GM12878 (cell line): ENCODE data around the gene TMEM186. TPM values are rescaled to one million over a fixed set of nuclear protein-coding genes. Genes with fewer than 3 reads are reported as not detected.

Experiments
- ATAC-seq: fragments of 200-7000 bp; cut with Tn5 transposase; 3 replicates; pipeline ENCODE4 v1.9.1; 2020; ENCODE audit warnings: mild to moderate bottlenecking, moderate library complexity
- Bru-seq: library from RNA; stranded (reverse); fragments of 400-500 nt; gene quantifications from one replicate; lab custom pipeline; 2021; lab: Mats Ljungman, UMichigan
- BruChase-seq, 2 experiments: library from RNA; stranded (reverse); fragments of 400-500 nt; gene quantifications; one replicate each; lab custom pipeline; 2021; lab: Mats Ljungman, UMichigan
- BruUV-seq: library from RNA; stranded (reverse); fragments of 400-500 nt; replicated peaks from 2 replicates; lab custom pipeline; 2021; lab: Mats Ljungman, UMichigan
- CTCF ChIA-PET: fragments of 300-600 bp; sonication (Branson Sonifier 250); formaldehyde crosslinking; extraction: SDS; loops from one replicate; lab custom pipeline; 2021; ENCODE audit warnings: inconsistent platforms; lab: Yijun Ruan, JAX
- POLR2A ChIA-PET: fragments of 350-600 bp; formaldehyde crosslinking; extraction: SDS; loops from one replicate; lab custom pipeline; 2021; ENCODE audit warnings: inconsistent platforms; lab: Charles Lee
- RAD21 ChIA-PET: fragments of 300-600 bp; sonication (Branson Sonifier 250); formaldehyde crosslinking; loops from one replicate; lab custom pipeline; 2023; ENCODE audit warnings: antibody characterized with exemption; ENCODE audit not compliant: unreplicated experiment; lab: Charles Lee
- SMC1A ChIA-PET: fragments of 300-600 bp; sonication (Branson Sonifier 250); formaldehyde crosslinking; loops from one replicate; lab custom pipeline; 2023; ENCODE audit not compliant: unreplicated experiment, uncharacterized antibody; lab: Charles Lee
- DNase-seq: peaks from one replicate; pipeline ENCODE4 v3.0.0-alpha.2; 2011; ENCODE audit warnings: low read depth, low spot score
- FAIRE-seq: peaks from 3 replicates; lab custom pipeline; 2011; peaks lifted over from hg19 to GRCh38; lab: Jason Lieb, UNC
- H2AFZ ChIP-seq: 2 replicates; pipeline ENCODE4 v1.6.0; 2011; ENCODE audit warnings: low read depth, low read length, control low read depth; ENCODE audit not compliant: control insufficient read depth
- H3K27ac ChIP-seq: 2 replicates; pipeline ENCODE4 v1.5.1; 2011; ENCODE audit warnings: control low read depth; ENCODE audit not compliant: control insufficient read depth, insufficient read depth
- H3K27me3 ChIP-seq, 2 experiments: replicated peaks in 1 of 2; 2 replicates each; pipeline versions ENCODE4 v1.6.0 to v1.6.1; 2011; ENCODE audit warnings: low read length in 1 of 2; ENCODE audit not compliant: control insufficient read depth in 2 of 2, insufficient read depth in 2 of 2
- H3K36me3 ChIP-seq, 2 experiments: 2 replicates each; pipeline ENCODE4 v1.5.1; 2011; ENCODE audit warnings: low read length in 1 of 2; ENCODE audit not compliant: control insufficient read depth in 2 of 2, insufficient read depth in 2 of 2
- H3K4me1 ChIP-seq: 2 replicates; pipeline ENCODE4 v1.6.1; 2011; ENCODE audit warnings: mild to moderate bottlenecking, low read length, moderate library complexity, mixed read lengths; ENCODE audit not compliant: control insufficient read depth, insufficient read depth
- H3K4me2 ChIP-seq: 2 replicates; pipeline ENCODE4 v1.6.0; 2011; ENCODE audit warnings: control low read depth; ENCODE audit not compliant: control insufficient read depth, insufficient read depth
- H3K4me3 ChIP-seq: fragments of 200-600 bp; sonication (generic); 2 replicates; pipeline ENCODE4 v1.5.1; 2016
- H3K79me2 ChIP-seq: 2 replicates; pipeline ENCODE4 v1.6.0; 2011; ENCODE audit warnings: low read length; ENCODE audit not compliant: control insufficient read depth, insufficient read depth
- H3K9ac ChIP-seq: 2 replicates; pipeline ENCODE4 v1.8.0; 2011; ENCODE audit warnings: low read length, control low read depth, mixed read lengths; ENCODE audit not compliant: control insufficient read depth, insufficient read depth
- H3K9me3 ChIP-seq: replicated peaks from 3 replicates; pipeline ENCODE4 v1.5.1; 2011; ENCODE audit warnings: mild to moderate bottlenecking, low read length; ENCODE audit not compliant: control insufficient read depth, insufficient read depth
- H4K20me1 ChIP-seq: 2 replicates; pipeline ENCODE4 v1.6.0; 2011; ENCODE audit not compliant: control insufficient read depth, insufficient read depth
- BMI1 ChIP-seq: fragments of 450-650 bp; IDR thresholded peaks from 2 replicates; pipeline ENCODE4 v1.6.1; 2016; ENCODE audit warnings: mild to moderate bottlenecking, moderate library complexity, borderline replicate concordance
- CUX1 ChIP-seq: IDR thresholded peaks from 2 replicates; pipeline ENCODE4 v1.6.1; 2012; ENCODE audit warnings: improper control_type of control experiment, low read depth, low read length; ENCODE audit not compliant: insufficient replicate concordance
- NRF1 ChIP-seq: conservative IDR thresholded peaks from 2 replicates; pipeline ENCODE4 v1.6.1; 2011; ENCODE audit warnings: mild to moderate bottlenecking, low read depth, low read length, improper control_type of control experiment
- SRF ChIP-seq, 2 experiments: IDR thresholded peaks; 2 replicates each; pipeline ENCODE4 v1.6.1; 2011; ENCODE audit warnings: low read depth in 2 of 2, low read length in 2 of 2, mild to moderate bottlenecking in 1 of 2, moderate library complexity in 1 of 2
- STAT1 ChIP-seq: fragments of 450-650 bp; conservative IDR thresholded peaks from 2 replicates; pipeline ENCODE4 v1.6.1; 2014; ENCODE audit warnings: antibody characterized with exemption, mild to moderate bottlenecking
- WGBS: methylation state at CpG from one replicate; pipeline ENCODE4 v1.1.6; 2016; ENCODE audit warnings: low lambda C conversion rate; ENCODE audit not compliant: insufficient replicate concordance, insufficient coverage; ENCODE audit errors: missing lambda C conversion rate; 5-methylcytosine and 5-hydroxymethylcytosine counted together
- in situ Hi-C: fragments of 300-500 bp; cut with MboI; formaldehyde crosslinking; loops from 9 replicates; pipeline ENCODE4 v1.14.3; 2018; ENCODE audit warnings: mixed read lengths
- intact Hi-C: fragments of 100-400 bp; cut with micrococcal nuclease; formaldehyde crosslinking; loops from one replicate; pipeline ENCODE4 v1.14.2; 2022; ENCODE audit not compliant: unreplicated experiment
- long read RNA-seq, 2 experiments: library from polyadenylated mRNA; unstranded; transcript quantifications; one replicate each; pipeline ENCODE4 v2.0.0, GENCODE V29; 2019 to 2020
- polyA minus RNA-seq, 3 experiments: library from RNA; depleted of rRNA, polyadenylated mRNA; stranded (reverse); fragments of >200 nt; gene quantifications; 2 replicates each; pipeline ENCODE4 v1.2.3, GENCODE V29; 2011
- polyA plus RNA-seq, 11 experiments: library from polyadenylated mRNA; depleted of rRNA in 4 of 11; unstranded in 6 of 11; stranded (reverse) in 5 of 11; fragments of >200 nt; fragmentation: Nextera tagmentation in 4 of 11; fragmentation: Illumina TruSeq in 1 of 11; extraction: Ambion mirVana in 4 of 11; extraction: Trizol in 1 of 11; gene quantifications; 1 replicate in 1 of 11; 2 replicates in 10 of 11; pipeline versions ENCODE4 v1.2.1 to v1.2.3, GENCODE V29; 2011 to 2016; ENCODE audit warnings: inconsistent platforms in 2 of 11, missing spikeins in 2 of 11, low read depth in 1 of 11
- total RNA-seq, 4 experiments: library from RNA; depleted of rRNA in 3 of 4; stranded (reverse); fragments of >200 nt in 3 of 4; fragmentation: Illumina TruSeq in 1 of 4; extraction: Trizol in 1 of 4; gene quantifications; 2 replicates each; pipeline versions ENCODE4 v1.2.1 to v1.2.3, GENCODE V29; 2013 to 2021
- TF ChIP-seq, protein P1 (sequence below): fragments of 450-650 bp; IDR thresholded peaks from 2 replicates; pipeline ENCODE4 v1.6.1; 2017; ENCODE audit warnings: mild to moderate bottlenecking, moderate library complexity

Gene TMEM186
- 6.7 and 7.6 TPM in 2 replicates for total RNA-seq (2013; cell fraction: nucleolus; rRNA removed)
- total RNA-seq (2014; rRNA removed) (9.0 and 10.6 TPM in 2 replicates), total RNA-seq (2014; rRNA removed; fragmentation: Illumina TruSeq; extraction: Trizol) (11.9 and 13.0 TPM in 2 replicates), total RNA-seq (2021) (15.8 and 16.9 TPM in 2 replicates), polyA plus RNA-seq (2011; rRNA removed) (12.8 and 15.8 TPM in 2 replicates), polyA plus RNA-seq (2014; fragmentation: Illumina TruSeq; extraction: Trizol) (15.4 and 16.7 TPM in 2 replicates), polyA plus RNA-seq (2014; fragmentation: Nextera tagmentation; extraction: Ambion mirVana) (10 to 100 TPM; 27.3 to 28.9 TPM), polyA plus RNA-seq (2014; rRNA removed) (17.2 and 17.4 TPM in 2 replicates), polyA plus RNA-seq (2016; fragmentation: Nextera tagmentation; extraction: Ambion mirVana) (10 to 100 TPM; 23.3 to 28.1 TPM), polyA minus RNA-seq (2011; rRNA and poly(A)+ RNA removed) (8.1 and 13.8 TPM in 2 replicates), Bru-seq, nascent RNA (percentile 86 among the genes with signal in this experiment), BruChase-seq, experiment 1, labeled RNA remaining after a 6-hour chase (percentile 66 among the genes with signal in this experiment), BruChase-seq, experiment 2, labeled RNA remaining after a 2-hour chase (percentile 79 among the genes with signal in this experiment)
- 13.6 TPM for polyA plus RNA-seq (2011; ENCODE audit: low read depth)
- 16.4 and 17.9 TPM in 2 replicates for polyA plus RNA-seq (2011; cell fraction: cytosol; rRNA removed)
- polyA plus RNA-seq (2011; cell fraction: nucleus; rRNA removed) = 8.4 and 8.9 TPM in 2 replicates
- polyA plus RNA-seq (2012) = 13.8 and 14.3 TPM in 2 replicates
- polyA minus RNA-seq (2011; cell fraction: cytosol; rRNA and poly(A)+ RNA removed) = 2.5 and 2.7 TPM in 2 replicates
- 3.6 and 4.9 TPM in 2 replicates for polyA minus RNA-seq (2011; cell fraction: nucleus; rRNA and poly(A)+ RNA removed)
- long read RNA-seq, experiment 1, transcript TMEM186-201 (2 exons, 1,448 nt) = major isoform, 12 of 14 reads
- long read RNA-seq, experiment 1, partial matches to known transcripts = 0 of 14 reads
- long read RNA-seq, experiment 1, other reads (novel, unspliced or antisense) = 2 of 14 reads
- long read RNA-seq, experiment 2, transcript TMEM186-201 (2 exons, 1,448 nt) = major isoform, 31 of 37 reads
- long read RNA-seq, experiment 2, partial matches to known transcripts = 0 of 37 reads
- long read RNA-seq, experiment 2, other reads (novel, unspliced or antisense) = 6 of 37 reads

DNA sequence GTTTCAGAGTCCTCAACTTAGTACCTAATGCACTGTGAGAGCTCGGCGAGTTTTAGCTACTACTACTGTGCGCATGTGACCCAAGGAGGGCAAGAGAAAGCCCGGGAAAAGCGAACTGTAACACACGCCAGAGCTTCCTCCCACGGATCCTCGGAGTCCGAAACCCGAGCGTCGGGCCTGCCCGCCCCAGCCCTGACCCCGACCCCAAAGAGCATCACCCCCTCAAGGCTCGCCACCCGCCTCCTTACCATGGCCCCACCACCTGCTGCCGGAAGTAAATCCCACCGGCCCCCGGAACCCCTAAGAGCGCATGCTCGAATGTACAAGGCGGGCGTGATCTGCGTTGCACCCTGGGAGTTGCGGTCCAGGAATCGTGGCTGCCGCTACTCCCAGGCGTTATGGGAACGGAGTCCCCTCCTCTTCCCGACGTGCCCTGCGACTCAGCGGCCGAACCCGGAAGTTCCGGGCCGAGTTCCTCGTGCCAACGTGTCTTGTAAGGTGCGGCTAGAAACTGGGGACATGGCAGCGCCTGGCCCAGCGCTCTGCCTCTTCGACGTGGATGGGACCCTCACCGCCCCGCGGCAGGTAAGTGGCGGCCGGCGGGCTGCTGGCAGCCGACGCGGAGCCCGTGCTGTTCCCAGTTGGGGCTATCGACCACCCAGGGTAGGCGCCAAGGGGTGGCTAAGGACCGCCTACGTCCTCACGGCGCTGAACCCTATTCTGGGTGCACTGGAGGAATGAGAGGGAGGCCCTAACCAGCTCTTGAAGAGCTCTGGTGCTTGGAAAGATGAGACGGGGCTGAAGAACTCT, at the start of gene TMEM186, which contains the start of gene PMM2:
Gene TMEM186 (minus strand): TSS at position 276 of the 810 bp plus-strand sequence. CDS start 25 bp downstream, at position 251.
Gene PMM2 (plus strand): TSS at position 476 of the 810 bp plus-strand sequence. CDS start 44 bp downstream, at position 520.
- intact Hi-C loops (loop anchor here (1.0 to 5.0 kb wide), 5 partner anchors 71 to 335 kb away; partner anchors contain the start of gene HAPSTR1), in situ Hi-C loops (loop anchor here (5.0 kb wide), 1 partner anchor 135 kb away; no protein-coding TSS in a partner anchor)
- Histone ChIP-seq H3K9ac (peak within 1 kb of the TSS; percentile 86), H3K27ac (peak within 1 kb of the TSS; percentile 84), H2AFZ (peak within 1 kb of the TSS; percentile 59), H3K4me2 (peak within 1 kb of the TSS; percentile 95), H3K4me3 (peak within 1 kb of the TSS; percentile 96), H3K79me2 (peaks cover 65% of the 10 kb centered on the region), H3K36me3 (peaks cover 0 to under 1% of the 10 kb centered on the region in 2 experiments; a peak in 2 of 4 replicates), H3K4me1 (peaks cover 10% of the 10 kb centered on the region), H3K27me3 (no peaks in the 10 kb centered on the region), H3K9me3 (no peaks in the 10 kb centered on the region), H4K20me1 (peaks cover 2% of the 10 kb centered on the region; the same call in 1 of the 2 replicates)
- under 1% methylated on average over 46 of the region's 61 CpGs for WGBS
- SMC1A ChIA-PET = interaction anchor here (0.8 to 3.3 kb wide), 7 partner anchors 13 to 139 kb away, joined by 3 to 10 read pairs (median 4); no protein-coding TSS in a partner anchor
- DNase-seq = peak; percentile 92
- CTCF ChIA-PET = interaction anchor here (0.5 to 2.1 kb wide), 7 partner anchors 29 to 303 kb away, joined by 3 to 8 read pairs (median 3); partner anchors contain the start of gene LITAFD
- ATAC-seq = peak; percentile 95
- BruUV-seq = no TSS peak
- POLR2A ChIA-PET = interaction anchor here (0.9 to 2.0 kb wide), 3 partner anchors 70 to 305 kb away, joined by 3 to 5 read pairs (median 5); partner anchors contain the start of gene CARHSP1
- RAD21 ChIA-PET = interaction anchor here (0.6 to 2.8 kb wide), 8 partner anchors 8 to 135 kb away, joined by 3 to 15 read pairs (median 4); partner anchors contain the start of gene CARHSP1
- peak; percentile 93 for FAIRE-seq
- TF ChIP-seq SRF (IDR thresholded peaks at IDR 0.05; ENCODE audit: low read depth in 2 of 2, low read length in 2 of 2) (0 out of 4 replicates have a peak, but pooled peaks of 1 of the 2 experiments have one; percentile 16), NRF1 (no peak), BMI1 (peak; percentile 61; the same call in 1 of the 2 replicates), CUX1 (no peak), STAT1 (no peak)
- TF ChIP-seq, protein P1, sequence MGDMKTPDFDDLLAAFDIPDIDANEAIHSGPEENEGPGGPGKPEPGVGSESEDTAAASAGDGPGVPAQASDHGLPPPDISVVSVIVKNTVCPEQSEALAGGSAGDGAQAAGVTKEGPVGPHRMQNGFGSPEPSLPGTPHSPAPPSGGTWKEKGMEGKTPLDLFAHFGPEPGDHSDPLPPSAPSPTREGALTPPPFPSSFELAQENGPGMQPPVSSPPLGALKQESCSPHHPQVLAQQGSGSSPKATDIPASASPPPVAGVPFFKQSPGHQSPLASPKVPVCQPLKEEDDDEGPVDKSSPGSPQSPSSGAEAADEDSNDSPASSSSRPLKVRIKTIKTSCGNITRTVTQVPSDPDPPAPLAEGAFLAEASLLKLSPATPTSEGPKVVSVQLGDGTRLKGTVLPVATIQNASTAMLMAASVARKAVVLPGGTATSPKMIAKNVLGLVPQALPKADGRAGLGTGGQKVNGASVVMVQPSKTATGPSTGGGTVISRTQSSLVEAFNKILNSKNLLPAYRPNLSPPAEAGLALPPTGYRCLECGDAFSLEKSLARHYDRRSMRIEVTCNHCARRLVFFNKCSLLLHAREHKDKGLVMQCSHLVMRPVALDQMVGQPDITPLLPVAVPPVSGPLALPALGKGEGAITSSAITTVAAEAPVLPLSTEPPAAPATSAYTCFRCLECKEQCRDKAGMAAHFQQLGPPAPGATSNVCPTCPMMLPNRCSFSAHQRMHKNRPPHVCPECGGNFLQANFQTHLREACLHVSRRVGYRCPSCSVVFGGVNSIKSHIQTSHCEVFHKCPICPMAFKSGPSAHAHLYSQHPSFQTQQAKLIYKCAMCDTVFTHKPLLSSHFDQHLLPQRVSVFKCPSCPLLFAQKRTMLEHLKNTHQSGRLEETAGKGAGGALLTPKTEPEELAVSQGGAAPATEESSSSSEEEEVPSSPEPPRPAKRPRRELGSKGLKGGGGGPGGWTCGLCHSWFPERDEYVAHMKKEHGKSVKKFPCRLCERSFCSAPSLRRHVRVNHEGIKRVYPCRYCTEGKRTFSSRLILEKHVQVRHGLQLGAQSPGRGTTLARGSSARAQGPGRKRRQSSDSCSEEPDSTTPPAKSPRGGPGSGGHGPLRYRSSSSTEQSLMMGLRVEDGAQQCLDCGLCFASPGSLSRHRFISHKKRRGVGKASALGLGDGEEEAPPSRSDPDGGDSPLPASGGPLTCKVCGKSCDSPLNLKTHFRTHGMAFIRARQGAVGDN = peak; percentile 98
